Vagina (tissue), 2 donors: ENCODE measurements around the gene ME2.

Experiments used
- CTCF ChIP-seq, 3 experiments: fragments of 450-650 bp in 2 of 3; fragments of 200-600 bp in 1 of 3; sonication (generic) in 1 of 3; IDR thresholded peaks; one replicate each; pipeline ENCODE4 v1.5.1; 2017 to 2019; ENCODE audit warnings: antibody characterized with exemption in 3 of 3, mild to moderate bottlenecking in 2 of 3, moderate library complexity in 2 of 3
- POLR2A ChIP-seq, 2 donors: fragments of 450-650 bp; IDR thresholded peaks; one replicate each; pipeline ENCODE4 v1.6.1; 2017; ENCODE audit warnings: antibody characterized with exemption in 2 of 2, mild to moderate bottlenecking in 2 of 2, moderate library complexity in 2 of 2
- POLR2AphosphoS5 ChIP-seq, 2 donors: sonication (generic); formaldehyde crosslinking; IDR thresholded peaks; one replicate each; pipeline ENCODE4 v1.9.0; 2017; ENCODE audit warnings: antibody characterized with exemption in 2 of 2, mild to moderate bottlenecking in 2 of 2, low read depth in 1 of 2; ENCODE audit not compliant: insufficient read depth in 1 of 2

- TF ChIP-seq POLR2A (IDR thresholded peaks at IDR 0.05) (no peak), CTCF (IDR thresholded peaks at IDR 0.05) (no peak), POLR2AphosphoS5 (IDR thresholded peaks at IDR 0.05; ENCODE audit: insufficient read depth in 1 of 2, low read depth in 1 of 2) (no peak)
These were observed 77.2 kb downstream of the ME2 start for GRCh38 chr18:50956116-50956515.
